Thoracic aorta (tissue), 2 donors: Measurements from ENCODE around the gene ERCC2. TPM values are rescaled to one million over a fixed set of nuclear protein-coding genes. Genes with fewer than 3 reads are reported as not detected.

Experiments
- ATAC-seq: fragments of 150-250 bp; one replicate; pipeline ENCODE4 v1.8.0; 2017; ENCODE audit warnings: low read depth; ENCODE audit not compliant: insufficient number of reproducible peaks, low FRiP score
- DNase-seq: peaks from one replicate; pipeline ENCODE4 v3.0.0-alpha.2; 2020; ENCODE audit warnings: low spot score
- H3K27ac ChIP-seq, 2 donors: fragments of 200-600 bp; sonication (generic); 1 replicate in 1 of 2; 2 replicates in 1 of 2; pipeline ENCODE4 v1.5.1; 2016; ENCODE audit warnings: mild to moderate bottlenecking in 2 of 2, moderate library complexity in 2 of 2
- H3K27me3 ChIP-seq: fragments of 200-600 bp; sonication (generic); replicated peaks from 2 replicates; pipeline ENCODE4 v1.6.0; 2016; ENCODE audit warnings: mild to moderate bottlenecking; ENCODE audit not compliant: insufficient read depth
- H3K36me3 ChIP-seq: fragments of 200-600 bp; sonication (generic); one replicate; pipeline ENCODE4 v1.5.1; 2016
- H3K4me1 ChIP-seq, 2 donors: fragments of 200-600 bp; sonication (generic); 1 replicate in 1 of 2; 2 replicates in 1 of 2; pipeline versions ENCODE4 v1.5.1 to v1.6.0; 2016; ENCODE audit warnings: low read depth in 2 of 2, mild to moderate bottlenecking in 1 of 2; ENCODE audit not compliant: control insufficient read depth in 1 of 2
- H3K4me3 ChIP-seq: fragments of 200-600 bp; sonication (generic); 2 replicates; pipeline ENCODE4 v1.5.1; 2016; ENCODE audit warnings: mild to moderate bottlenecking
- H3K9me3 ChIP-seq: fragments of 200-600 bp; sonication (generic); 2 replicates; pipeline ENCODE4 v1.5.1; 2016
- total RNA-seq, 2 donors: library from RNA; depleted of rRNA; stranded (reverse); fragments of >200 nt; gene quantifications; one replicate each; pipeline versions ENCODE4 v1.1.0 to v1.2.3, GENCODE V29; 2016
- TF ChIP-seq, protein P1 (sequence below): fragments of 200-600 bp; sonication (generic); IDR thresholded peaks from one replicate; pipeline ENCODE4 v1.5.1; 2019; ENCODE audit warnings: antibody characterized with exemption

The ERCC2 gene
- total RNA-seq, 2 donors from 2014 or later = 11.6 to 18.3 TPM

DNA sequence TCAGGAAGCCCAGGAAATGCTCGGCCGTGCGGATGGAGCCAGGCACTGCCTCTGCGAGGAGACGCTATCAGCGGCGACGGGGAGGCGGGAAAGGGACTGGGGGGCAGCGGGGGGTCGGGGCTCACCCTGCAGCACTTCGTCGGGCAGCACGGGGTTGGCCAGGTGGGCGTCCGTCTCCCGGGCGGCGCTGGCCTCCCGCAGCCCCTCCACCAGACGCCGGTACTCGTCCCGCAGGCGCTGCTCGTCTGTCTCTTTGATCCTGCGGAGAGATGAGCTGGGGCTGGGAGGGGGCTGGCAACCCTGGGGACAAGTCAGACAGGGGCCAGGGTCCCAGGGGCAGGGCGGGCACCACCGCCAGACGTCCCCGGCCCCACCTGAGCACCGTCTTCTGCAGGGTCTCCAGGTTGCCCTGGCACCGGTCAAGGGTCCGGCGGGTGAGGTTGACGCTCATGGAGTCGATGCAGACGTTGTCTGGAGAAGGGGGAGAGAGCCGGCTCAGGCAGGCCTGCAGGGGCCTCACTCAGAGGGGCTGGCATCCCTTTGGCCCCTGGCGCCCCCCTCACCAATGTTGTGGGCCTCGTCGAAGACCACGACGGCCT is 6.4 kb downstream of the ERCC2 start:
- no peaks in the 10 kb centered on the region for H3K9me3 ChIP-seq
- no peak overlapping the region for H3K4me3 ChIP-seq
- DNase-seq (no peak), ATAC-seq (no peak)
- TF ChIP-seq, protein P1, sequence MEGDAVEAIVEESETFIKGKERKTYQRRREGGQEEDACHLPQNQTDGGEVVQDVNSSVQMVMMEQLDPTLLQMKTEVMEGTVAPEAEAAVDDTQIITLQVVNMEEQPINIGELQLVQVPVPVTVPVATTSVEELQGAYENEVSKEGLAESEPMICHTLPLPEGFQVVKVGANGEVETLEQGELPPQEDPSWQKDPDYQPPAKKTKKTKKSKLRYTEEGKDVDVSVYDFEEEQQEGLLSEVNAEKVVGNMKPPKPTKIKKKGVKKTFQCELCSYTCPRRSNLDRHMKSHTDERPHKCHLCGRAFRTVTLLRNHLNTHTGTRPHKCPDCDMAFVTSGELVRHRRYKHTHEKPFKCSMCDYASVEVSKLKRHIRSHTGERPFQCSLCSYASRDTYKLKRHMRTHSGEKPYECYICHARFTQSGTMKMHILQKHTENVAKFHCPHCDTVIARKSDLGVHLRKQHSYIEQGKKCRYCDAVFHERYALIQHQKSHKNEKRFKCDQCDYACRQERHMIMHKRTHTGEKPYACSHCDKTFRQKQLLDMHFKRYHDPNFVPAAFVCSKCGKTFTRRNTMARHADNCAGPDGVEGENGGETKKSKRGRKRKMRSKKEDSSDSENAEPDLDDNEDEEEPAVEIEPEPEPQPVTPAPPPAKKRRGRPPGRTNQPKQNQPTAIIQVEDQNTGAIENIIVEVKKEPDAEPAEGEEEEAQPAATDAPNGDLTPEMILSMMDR = no peak
- H3K27me3 ChIP-seq = no peaks in the 10 kb centered on the region
- no peaks in the 10 kb centered on the region for H3K4me1 ChIP-seq
- H3K36me3 ChIP-seq = peaks cover 8% of the 10 kb centered on the region
- no peak overlapping the region for H3K27ac ChIP-seq

DNA sequence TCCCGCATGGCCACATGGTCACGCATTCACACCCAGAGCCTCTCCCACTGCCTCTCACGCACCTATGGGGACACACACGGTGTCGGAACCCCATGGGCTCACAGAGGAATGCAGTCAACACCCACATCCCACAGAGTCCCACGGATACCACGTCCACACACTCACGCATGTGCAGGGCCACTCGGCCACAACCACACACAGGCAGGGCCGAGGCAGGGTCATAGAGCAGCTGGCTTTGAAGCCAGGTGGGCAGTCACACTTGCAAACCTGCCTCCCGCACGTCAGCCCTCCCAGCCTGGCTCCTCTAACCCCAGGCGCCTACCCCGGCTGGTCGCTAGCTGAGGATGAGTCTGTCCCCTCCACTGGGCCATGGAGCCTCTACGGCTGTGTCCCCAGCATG is 8.1 kb downstream of the ERCC2 start:
- DNase-seq = no peak
- no peak for ATAC-seq
- H3K4me3 ChIP-seq = no peak overlapping the region
- H3K4me1 ChIP-seq = no peaks in the 10 kb centered on the region
- peaks cover 8% of the 10 kb centered on the region for H3K36me3 ChIP-seq
- no peaks in the 10 kb centered on the region for H3K9me3 ChIP-seq
- TF ChIP-seq, protein P1 = no peak
- H3K27ac ChIP-seq = no peak overlapping the region
- H3K27me3 ChIP-seq = no peaks in the 10 kb centered on the region

DNA sequence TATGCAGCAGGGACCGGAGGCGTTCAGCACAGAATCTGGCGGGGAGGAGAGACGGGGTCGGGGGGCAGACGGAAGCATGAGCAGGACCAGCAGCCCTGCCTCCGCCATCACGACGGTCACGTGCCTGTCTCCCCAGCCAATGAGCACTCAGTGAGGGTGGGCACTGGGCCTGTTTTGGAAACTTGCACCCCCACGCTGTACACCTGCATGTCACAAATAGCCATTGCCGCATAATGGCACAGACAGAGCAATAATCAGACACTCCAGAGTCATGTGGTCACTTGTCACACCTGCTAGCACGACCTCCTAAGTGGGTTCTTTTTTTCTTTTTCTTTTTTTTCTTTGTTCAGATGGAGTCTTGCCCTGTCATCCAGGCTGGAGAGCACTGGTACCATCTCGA is 8.8 kb downstream of the ERCC2 start:
- Histone ChIP-seq H3K36me3 (peaks cover 10% of the 10 kb centered on the region), H3K4me1 (no peaks in the 10 kb centered on the region), H3K9me3 (no peaks in the 10 kb centered on the region), H3K27me3 (no peaks in the 10 kb centered on the region), H3K27ac (no peak overlapping the region), H3K4me3 (no peak overlapping the region)
- DNase-seq = no peak
- ATAC-seq = no peak
- TF ChIP-seq, protein P1 = no peak

DNA sequence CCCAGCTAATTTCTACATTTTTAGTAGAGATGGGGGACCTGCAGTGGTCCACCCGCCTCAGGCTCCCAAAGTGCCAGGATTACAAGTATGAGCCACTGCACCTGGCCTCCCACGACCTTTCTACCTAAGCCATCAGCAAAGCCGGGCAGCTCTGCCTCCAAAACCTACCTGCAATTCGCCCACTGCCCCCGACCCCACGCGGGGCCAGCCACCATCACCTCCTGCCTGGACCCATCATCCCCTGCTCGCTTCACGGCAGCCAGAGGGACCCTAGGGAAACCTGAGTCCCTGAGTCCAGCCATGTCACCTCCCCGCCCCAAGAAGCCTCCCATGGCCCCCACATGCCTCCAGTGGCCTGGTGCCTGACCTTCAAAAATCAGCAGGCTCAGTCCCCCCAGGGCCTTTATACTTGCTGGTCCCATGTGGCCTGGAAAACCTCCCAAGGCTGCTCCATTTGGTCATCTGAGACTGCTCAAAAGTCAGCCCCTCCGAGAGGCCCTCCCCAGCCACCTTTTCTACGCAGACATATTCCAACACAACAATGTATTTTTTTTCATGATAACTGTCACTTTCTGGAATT is 12.1 kb downstream of the ERCC2 start:
- no peak for ATAC-seq

DNA sequence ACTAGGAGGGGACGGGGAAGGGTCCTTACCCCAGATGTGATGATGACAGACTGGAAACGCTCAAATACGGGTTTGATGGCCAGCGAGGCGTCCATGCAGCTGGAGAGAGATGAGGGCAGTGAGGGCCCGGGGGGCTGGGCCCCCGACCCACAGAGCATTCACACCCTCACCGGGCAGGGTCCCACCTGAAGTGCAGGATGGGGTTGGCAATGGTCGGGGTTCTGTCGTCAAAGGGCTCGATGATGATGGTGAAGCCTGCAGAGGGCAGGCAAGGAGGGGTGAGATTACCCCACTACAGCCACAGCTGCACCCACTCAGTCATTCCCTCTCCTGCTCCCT is 13.0 kb downstream of the ERCC2 start:
- peaks cover 14% of the 10 kb centered on the region for H3K36me3 ChIP-seq
- no peaks in the 10 kb centered on the region for H3K27me3 ChIP-seq
- no peaks in the 10 kb centered on the region for H3K9me3 ChIP-seq
- TF ChIP-seq, protein P1 = no peak
- ATAC-seq = no peak
- no peak for DNase-seq
- no peak overlapping the region for H3K27ac ChIP-seq
- H3K4me3 ChIP-seq = no peak overlapping the region
- no peaks in the 10 kb centered on the region for H3K4me1 ChIP-seq

More for the DNA sequence above, 12.1 kb downstream of the ERCC2 start:
- Histone ChIP-seq H3K36me3 (peaks cover 11% of the 10 kb centered on the region), H3K4me1 (no peaks in the 10 kb centered on the region), H3K27ac (no peak overlapping the region), H3K27me3 (no peaks in the 10 kb centered on the region), H3K9me3 (no peaks in the 10 kb centered on the region), H3K4me3 (no peak overlapping the region)
- TF ChIP-seq, protein P1 = no peak
- no peak for DNase-seq
